Measurements from ENCODE around the gene KCNQ1OT1. TPM values are rescaled to one million over a fixed set of nuclear protein-coding genes. Genes with fewer than 3 reads are reported as not detected.

Gene KCNQ1OT1
- total RNA-seq, 1 experiment from 2014 or later: 1.2 TPM

DNA sequence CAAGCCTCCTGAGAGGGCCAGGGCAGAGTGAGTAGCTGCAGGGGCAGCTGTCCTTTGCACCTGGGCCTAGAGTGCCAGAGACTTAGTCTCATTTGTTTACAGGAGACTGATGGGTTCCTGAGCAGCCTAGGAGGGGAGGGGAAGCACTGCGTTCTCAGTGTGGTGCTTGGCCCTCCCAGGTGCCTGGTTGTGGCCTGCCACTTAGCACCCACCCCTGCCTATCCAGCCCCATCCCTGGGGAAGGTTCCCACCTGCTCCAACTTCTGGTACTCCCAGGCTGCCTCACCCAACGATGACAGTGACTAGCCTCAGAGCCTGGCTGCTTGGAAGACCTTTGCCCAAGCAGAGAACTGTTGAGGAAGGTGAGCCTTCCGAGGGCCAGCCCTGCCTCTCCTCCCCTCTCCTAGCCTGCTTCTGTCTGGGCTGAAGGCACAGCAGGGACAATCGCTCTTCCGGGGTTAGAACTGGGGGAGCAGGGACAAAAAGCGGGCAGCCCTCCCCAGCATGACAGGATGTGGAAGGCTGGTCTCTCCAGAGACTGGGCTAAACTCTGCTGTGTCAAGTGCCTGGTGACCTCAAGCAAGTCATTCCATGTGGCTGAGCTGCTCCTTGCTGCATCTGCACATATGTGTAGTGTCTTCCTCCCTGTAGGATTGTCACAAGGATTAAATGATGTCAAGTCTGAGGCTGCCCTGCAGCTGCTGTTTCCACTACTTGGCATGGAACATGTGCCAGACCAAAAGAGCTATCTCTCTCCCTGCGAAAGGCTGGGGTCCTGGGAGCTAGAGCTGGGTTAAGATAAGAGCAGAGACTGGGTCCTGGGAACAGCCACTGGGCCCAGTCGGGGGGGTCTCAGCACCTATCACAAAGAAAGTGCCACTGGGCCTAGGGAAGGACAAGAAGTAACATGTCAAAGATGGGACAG is 9.9 kb downstream of the KCNQ1OT1 start:
- Histone ChIP-seq H2BK15ac (ENCODE audit: low read depth, low read length) (no peak overlapping the region), H2BK12ac (ENCODE audit: insufficient read length, low read depth, low read length) (no peak overlapping the region), H3K79me2 (ENCODE audit: insufficient read depth, low read length) (no peaks in the 10 kb centered on the region; the same call in 1 of the 2 replicates), H3K9ac (ENCODE audit: extremely low read depth, insufficient read length, low read length) (no peak overlapping the region), H3K4me2 (ENCODE audit: insufficient read depth, insufficient read length, low read length) (no peak overlapping the region), H2AFZ (ENCODE audit: low read length) (no peak overlapping the region), H3K14ac (ENCODE audit: insufficient read depth, low read length) (no peak overlapping the region), H3K23me2 (ENCODE audit: insufficient read length, low read depth, low read length, poor library complexity, severe bottlenecking) (no peaks in the 10 kb centered on the region), H3K9me3 (ENCODE audit: control insufficient read depth, low read depth, low read length) (no peaks in the 10 kb centered on the region), H4K5ac (ENCODE audit: insufficient read length, low read depth, low read length) (no peak overlapping the region), H4K91ac (ENCODE audit: insufficient read length, low read depth, low read length) (no peak overlapping the region), H3K18ac (ENCODE audit: insufficient read length, low read depth, low read length) (no peak overlapping the region), H3K23ac (ENCODE audit: insufficient read length, low read depth, low read length) (no peak overlapping the region), H2BK20ac (ENCODE audit: low read depth, low read length, poor library complexity, severe bottlenecking) (no peak overlapping the region), H4K8ac (replicated peaks; ENCODE audit: insufficient read length, low read depth, low read length) (no peak overlapping the region), H3K27me3 (ENCODE audit: insufficient read depth, low read length) (no peaks in the 10 kb centered on the region), H2BK120ac (ENCODE audit: low read depth, low read length, poor library complexity, severe bottlenecking) (no peak overlapping the region), H3K27ac (ENCODE audit: insufficient read length, low read depth, low read length) (no peak overlapping the region), H3K4ac (ENCODE audit: low read depth, low read length) (no peak overlapping the region), H3T11ph (ENCODE audit: low read length) (no peak overlapping the region), H2BK5ac (ENCODE audit: insufficient read length, low read length) (no peak overlapping the region), H3K4me1 (ENCODE audit: insufficient read depth, low read length) (peaks cover 41% of the 10 kb centered on the region), H3K56ac (ENCODE audit: insufficient read length, low read depth, low read length) (no peak overlapping the region), H3K79me1 (ENCODE audit: insufficient read depth, low read depth, low read length, poor library complexity, severe bottlenecking) (no peaks in the 10 kb centered on the region), H4K20me1 (ENCODE audit: control insufficient read depth, insufficient read depth, insufficient read length) (no peaks in the 10 kb centered on the region), H2AK5ac (ENCODE audit: insufficient read length, low read length) (no peak overlapping the region)
- DNase-seq: no peak
- peaks cover 5 to 12% (median 9%) of the 10 kb centered on the region in 3 experiments for H3K36me3 Mint-ChIP-seq (ENCODE audit: insufficient read depth in 1 of 3, low read depth in 3 of 3)
- H3K4me3 Mint-ChIP-seq: peak overlapping the region in 1 of 2 experiments; percentile 20; a peak in 3 of 5 replicates
- TF ChIP-seq, protein P1, sequence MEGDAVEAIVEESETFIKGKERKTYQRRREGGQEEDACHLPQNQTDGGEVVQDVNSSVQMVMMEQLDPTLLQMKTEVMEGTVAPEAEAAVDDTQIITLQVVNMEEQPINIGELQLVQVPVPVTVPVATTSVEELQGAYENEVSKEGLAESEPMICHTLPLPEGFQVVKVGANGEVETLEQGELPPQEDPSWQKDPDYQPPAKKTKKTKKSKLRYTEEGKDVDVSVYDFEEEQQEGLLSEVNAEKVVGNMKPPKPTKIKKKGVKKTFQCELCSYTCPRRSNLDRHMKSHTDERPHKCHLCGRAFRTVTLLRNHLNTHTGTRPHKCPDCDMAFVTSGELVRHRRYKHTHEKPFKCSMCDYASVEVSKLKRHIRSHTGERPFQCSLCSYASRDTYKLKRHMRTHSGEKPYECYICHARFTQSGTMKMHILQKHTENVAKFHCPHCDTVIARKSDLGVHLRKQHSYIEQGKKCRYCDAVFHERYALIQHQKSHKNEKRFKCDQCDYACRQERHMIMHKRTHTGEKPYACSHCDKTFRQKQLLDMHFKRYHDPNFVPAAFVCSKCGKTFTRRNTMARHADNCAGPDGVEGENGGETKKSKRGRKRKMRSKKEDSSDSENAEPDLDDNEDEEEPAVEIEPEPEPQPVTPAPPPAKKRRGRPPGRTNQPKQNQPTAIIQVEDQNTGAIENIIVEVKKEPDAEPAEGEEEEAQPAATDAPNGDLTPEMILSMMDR (conservative IDR thresholded peaks at IDR 0.05): no peak
- H3K4me1 Mint-ChIP-seq: peaks cover 76 to 77% of the 10 kb centered on the region in 2 experiments
- no peaks in the 10 kb centered on the region for H3K9me3 Mint-ChIP-seq
- H3K27me3 Mint-ChIP-seq (ENCODE audit: low read depth): peaks cover 16% of the 10 kb centered on the region
- no CpG with 5 or more reads among the region's 8 CpGs for WGBS (ENCODE audit: extremely low coverage, insufficient read length, low lambda C conversion rate)
- 0 out of 7 replicates have a peak overlapping the region, but pooled peaks of 1 of the 3 experiments have one; percentile 33 for H3K27ac Mint-ChIP-seq
